GM12878 (cell line): ENCODE results near the gene GTF2F2. TPM values are rescaled to one million over a fixed set of nuclear protein-coding genes. Genes with fewer than 3 reads are reported as not detected.
A peak's percentile ranks its signal among the peaks of the same experiment; 100 is the strongest.

Experiments used
- ATAC-seq: fragments of 200-7000 bp; cut with Tn5 transposase; 3 replicates; pipeline ENCODE4 v1.9.1; 2020; ENCODE audit warnings: mild to moderate bottlenecking, moderate library complexity
- BruUV-seq: library from RNA; stranded (reverse); fragments of 400-500 nt; replicated peaks from 2 replicates; lab custom pipeline; 2021; lab: Mats Ljungman, UMichigan
- CTCF ChIA-PET: fragments of 300-600 bp; sonication (Branson Sonifier 250); formaldehyde crosslinking; extraction: SDS; loops from one replicate; lab custom pipeline; 2021; ENCODE audit warnings: inconsistent platforms; lab: Yijun Ruan, JAX
- POLR2A ChIA-PET: fragments of 350-600 bp; formaldehyde crosslinking; extraction: SDS; loops from one replicate; lab custom pipeline; 2021; ENCODE audit warnings: inconsistent platforms; lab: Charles Lee
- RAD21 ChIA-PET: fragments of 300-600 bp; sonication (Branson Sonifier 250); formaldehyde crosslinking; loops from one replicate; lab custom pipeline; 2023; ENCODE audit warnings: antibody characterized with exemption; ENCODE audit not compliant: unreplicated experiment; lab: Charles Lee
- SMC1A ChIA-PET: fragments of 300-600 bp; sonication (Branson Sonifier 250); formaldehyde crosslinking; loops from one replicate; lab custom pipeline; 2023; ENCODE audit not compliant: unreplicated experiment, uncharacterized antibody; lab: Charles Lee
- DNase-seq: peaks from one replicate; pipeline ENCODE4 v3.0.0-alpha.2; 2011; ENCODE audit warnings: low read depth, low spot score
- FAIRE-seq: peaks from 3 replicates; lab custom pipeline; 2011; peaks lifted over from hg19 to GRCh38; lab: Jason Lieb, UNC
- H2AFZ ChIP-seq: 2 replicates; pipeline ENCODE4 v1.6.0; 2011; ENCODE audit warnings: low read depth, low read length, control low read depth; ENCODE audit not compliant: control insufficient read depth
- H3K27ac ChIP-seq: 2 replicates; pipeline ENCODE4 v1.5.1; 2011; ENCODE audit warnings: control low read depth; ENCODE audit not compliant: control insufficient read depth, insufficient read depth
- H3K27me3 ChIP-seq, 2 experiments: replicated peaks in 1 of 2; 2 replicates each; pipeline versions ENCODE4 v1.6.0 to v1.6.1; 2011; ENCODE audit warnings: low read length in 1 of 2; ENCODE audit not compliant: control insufficient read depth in 2 of 2, insufficient read depth in 2 of 2
- H3K36me3 ChIP-seq, 2 experiments: 2 replicates each; pipeline ENCODE4 v1.5.1; 2011; ENCODE audit warnings: low read length in 1 of 2; ENCODE audit not compliant: control insufficient read depth in 2 of 2, insufficient read depth in 2 of 2
- H3K4me1 ChIP-seq: 2 replicates; pipeline ENCODE4 v1.6.1; 2011; ENCODE audit warnings: mild to moderate bottlenecking, low read length, moderate library complexity, mixed read lengths; ENCODE audit not compliant: control insufficient read depth, insufficient read depth
- H3K4me2 ChIP-seq: 2 replicates; pipeline ENCODE4 v1.6.0; 2011; ENCODE audit warnings: control low read depth; ENCODE audit not compliant: control insufficient read depth, insufficient read depth
- H3K4me3 ChIP-seq: fragments of 200-600 bp; sonication (generic); 2 replicates; pipeline ENCODE4 v1.5.1; 2016
- H3K79me2 ChIP-seq: 2 replicates; pipeline ENCODE4 v1.6.0; 2011; ENCODE audit warnings: low read length; ENCODE audit not compliant: control insufficient read depth, insufficient read depth
- H3K9ac ChIP-seq: 2 replicates; pipeline ENCODE4 v1.8.0; 2011; ENCODE audit warnings: low read length, control low read depth, mixed read lengths; ENCODE audit not compliant: control insufficient read depth, insufficient read depth
- H3K9me3 ChIP-seq: replicated peaks from 3 replicates; pipeline ENCODE4 v1.5.1; 2011; ENCODE audit warnings: mild to moderate bottlenecking, low read length; ENCODE audit not compliant: control insufficient read depth, insufficient read depth
- H4K20me1 ChIP-seq: 2 replicates; pipeline ENCODE4 v1.6.0; 2011; ENCODE audit not compliant: control insufficient read depth, insufficient read depth
- CBX3 ChIP-seq: fragments of 200-600 bp; sonication (generic); IDR thresholded peaks from 2 replicates; pipeline ENCODE4 v1.6.1; 2016; ENCODE audit warnings: low read depth, borderline replicate concordance
- CEBPZ ChIP-seq: fragments of 150-350 bp; IDR thresholded peaks from 2 replicates; pipeline ENCODE4 v1.6.1; 2016; ENCODE audit warnings: low read depth, low read length
- DPF2 ChIP-seq: fragments of 450-650 bp; IDR thresholded peaks from 2 replicates; pipeline ENCODE4 v1.6.1; 2017; ENCODE audit warnings: mild to moderate bottlenecking
- E2F4 ChIP-seq: IDR thresholded peaks from 2 replicates; pipeline ENCODE4 v1.6.1; 2012; ENCODE audit warnings: low read depth, low read length, improper control_type of control experiment
- FOXM1 ChIP-seq: IDR thresholded peaks from 2 replicates; pipeline ENCODE4 v1.6.1; 2012; ENCODE audit warnings: low read depth, mild to moderate bottlenecking, inconsistent platforms, low read length, moderate library complexity
- HDAC6 ChIP-seq: fragments of 200-600 bp; sonication (generic); IDR thresholded peaks from one replicate; pipeline ENCODE4 v1.8.0; 2017; ENCODE audit warnings: antibody characterized with exemption; ENCODE audit not compliant: unreplicated experiment
- HSF1 ChIP-seq: fragments of 150-350 bp; IDR thresholded peaks from 2 replicates; pipeline ENCODE4 v1.6.1; 2014; ENCODE audit warnings: mild to moderate bottlenecking, low read depth, low read length
- KDM1A ChIP-seq: fragments of 200-600 bp; sonication (generic); IDR thresholded peaks from 2 replicates; pipeline ENCODE4 v1.6.1; 2016; ENCODE audit warnings: borderline replicate concordance
- MAX ChIP-seq: IDR thresholded peaks from 2 replicates; pipeline ENCODE4 v1.6.1; 2012; ENCODE audit warnings: low read depth, low read length, improper control_type of control experiment
- MTA3 ChIP-seq: IDR thresholded peaks from 2 replicates; pipeline ENCODE4 v1.6.1; 2012; ENCODE audit warnings: low read length, inconsistent platforms, borderline replicate concordance
- MXI1 ChIP-seq: fragments of 150-350 bp; IDR thresholded peaks from 2 replicates; pipeline ENCODE4 v1.6.1; 2011; ENCODE audit warnings: low read depth, mild to moderate bottlenecking, inconsistent platforms, low read length, improper control_type of control experiment
- RBBP5 ChIP-seq: fragments of 200-600 bp; sonication (generic); conservative IDR thresholded peaks from 2 replicates; pipeline ENCODE4 v1.6.1; 2016
- STAT1 ChIP-seq: fragments of 450-650 bp; conservative IDR thresholded peaks from 2 replicates; pipeline ENCODE4 v1.6.1; 2014; ENCODE audit warnings: antibody characterized with exemption, mild to moderate bottlenecking
- TARDBP ChIP-seq: IDR thresholded peaks from 2 replicates; pipeline ENCODE4 v1.6.1; 2016; ENCODE audit warnings: borderline replicate concordance
- TBL1XR1 ChIP-seq: IDR thresholded peaks from 2 replicates; pipeline ENCODE4 v1.6.1; 2012; ENCODE audit warnings: low read depth, low read length, improper control_type of control experiment
- TCF7 ChIP-seq: IDR thresholded peaks from 2 replicates; pipeline ENCODE4 v1.6.1; 2014; ENCODE audit warnings: antibody characterized with exemption, borderline replicate concordance
- USF1 ChIP-seq: IDR thresholded peaks from 2 replicates; pipeline ENCODE4 v1.6.1; 2011; ENCODE audit warnings: borderline replicate concordance, low read depth, mild to moderate bottlenecking, moderate library complexity, mixed read lengths, low read length; ENCODE audit not compliant: insufficient read depth; ENCODE audit errors: extremely low read length
- WGBS: methylation state at CpG from one replicate; pipeline ENCODE4 v1.1.6; 2016; ENCODE audit warnings: low lambda C conversion rate; ENCODE audit not compliant: insufficient replicate concordance, insufficient coverage; ENCODE audit errors: missing lambda C conversion rate; 5-methylcytosine and 5-hydroxymethylcytosine counted together
- in situ Hi-C: fragments of 300-500 bp; cut with MboI; formaldehyde crosslinking; loops from 9 replicates; pipeline ENCODE4 v1.14.3; 2018; ENCODE audit warnings: mixed read lengths
- intact Hi-C: fragments of 100-400 bp; cut with micrococcal nuclease; formaldehyde crosslinking; loops from one replicate; pipeline ENCODE4 v1.14.2; 2022; ENCODE audit not compliant: unreplicated experiment
- polyA plus RNA-seq, 11 experiments: library from polyadenylated mRNA; depleted of rRNA in 4 of 11; unstranded in 6 of 11; stranded (reverse) in 5 of 11; fragments of >200 nt; fragmentation: Nextera tagmentation in 4 of 11; fragmentation: Illumina TruSeq in 1 of 11; extraction: Ambion mirVana in 4 of 11; extraction: Trizol in 1 of 11; gene quantifications; 1 replicate in 1 of 11; 2 replicates in 10 of 11; pipeline versions ENCODE4 v1.2.1 to v1.2.3, GENCODE V29; 2011 to 2016; ENCODE audit warnings: inconsistent platforms in 2 of 11, missing spikeins in 2 of 11, low read depth in 1 of 11
- total RNA-seq, 4 experiments: library from RNA; depleted of rRNA in 3 of 4; stranded (reverse); fragments of >200 nt in 3 of 4; fragmentation: Illumina TruSeq in 1 of 4; extraction: Trizol in 1 of 4; gene quantifications; 2 replicates each; pipeline versions ENCODE4 v1.2.1 to v1.2.3, GENCODE V29; 2013 to 2021

GTF2F2 gene
- total and polyA plus RNA-seq, 10 of the 15 experiments (the other 5 are each of a cell fraction or from before 2014, with no cell fraction given), result 14.5 to 30.8 (median 22.6) TPM

GRCh38 chr13:45297456-45298205, 177.3 kb downstream of the GTF2F2 start:
- Histone ChIP-seq H3K4me2 (no peak overlapping the region), H3K36me3 (no peaks in the 10 kb centered on the region), H3K79me2 (no peaks in the 10 kb centered on the region), H3K9ac (no peak overlapping the region), H3K27me3 (no peaks in the 10 kb centered on the region), H3K4me3 (no peak overlapping the region), H2AFZ (no peak overlapping the region), H3K9me3 (no peaks in the 10 kb centered on the region), H3K4me1 (no peaks in the 10 kb centered on the region; the same call in 1 of the 2 replicates), H3K27ac (no peak overlapping the region), H4K20me1 (no peaks in the 10 kb centered on the region)
- ChIA-PET RAD21 (interaction anchor here (0.6 to 2.3 kb wide), 5 partner anchors 11 to 251 kb away, joined by 3 to 8 read pairs (median 4); no protein-coding TSS in a partner anchor), SMC1A (interaction anchor here (1.0 to 1.8 kb wide), 4 partner anchors 11 to 250 kb away, joined by 3 to 9 read pairs (median 4); no protein-coding TSS in a partner anchor), POLR2A (interaction anchor here (0.6 kb wide), 1 partner anchor 56 kb away, joined by 3 read pairs; no protein-coding TSS in a partner anchor), CTCF (interaction anchor here (0.7 to 1.4 kb wide), 4 partner anchors 11 to 251 kb away, joined by 3 to 8 read pairs (median 4); no protein-coding TSS in a partner anchor)
- WGBS, result 87% methylated on average over 7 of the region's 7 CpGs
- DNase-seq (no peak), ATAC-seq (peak; percentile 58), FAIRE-seq (peak; percentile 56)
- in situ Hi-C loops, result no loop called here
- intact Hi-C loops, result no loop called here
- no TSS peak for BruUV-seq
- TF ChIP-seq E2F4 (no peak), TCF7 (no peak), MAX (0 out of 2 replicates have a peak, but pooled peaks have one; percentile 29), MTA3 (no peak), TARDBP (no peak), RBBP5 (no peak), USF1 (no peak), MXI1 (peak; percentile 54; the same call in 1 of the 2 replicates), KDM1A (no peak), STAT1 (no peak), FOXM1 (no peak), CBX3 (no peak), TBL1XR1 (no peak), HDAC6 (no peak), DPF2 (no peak), CEBPZ (no peak), HSF1 (no peak)
